ENCODE results near the gene C1QL4. TPM values are rescaled to one million over a fixed set of nuclear protein-coding genes. Genes with fewer than 3 reads are reported as not detected.

Gene C1QL4
- total and polyA plus RNA-seq, 2 of the 8 experiments (the other 6 are each of a cell fraction or from before 2014, with no cell fraction given): 0.28 to 0.63 TPM

GRCh38 chr12:49327887-49328286 is 9.1 kb downstream of the C1QL4 start:
- H3K4me3 ChIP-seq (ENCODE audit: extremely low read depth in 1 of 4, insufficient read depth in 2 of 4, low read depth in 3 of 4, low read length in 4 of 4): no peak overlapping the region
- H2BK12ac ChIP-seq (ENCODE audit: low read depth, low read length): no peak overlapping the region
- no peak for FAIRE-seq
- H3K9ac ChIP-seq (replicated peaks in 1 of 4; ENCODE audit: extremely low read depth in 1 of 4, low read depth in 3 of 4, low read length in 3 of 4): no peak overlapping the region
- H3K18ac ChIP-seq (ENCODE audit: extremely low read depth, low read length): no peak overlapping the region
- no peak overlapping the region for H3K23ac ChIP-seq (ENCODE audit: insufficient read length)
- ChIA-PET CTCF (ENCODE audit: partially characterized antibody) (interaction anchor here (12.7 kb wide), 1 partner anchor 34 kb away, joined by 276 read pairs; the partner anchor contains the start of gene PRPH), POLR2A (ENCODE audit: partially characterized antibody) (no interaction called here)
- H3K4ac ChIP-seq (replicated peaks; ENCODE audit: insufficient read length, low read depth, low read length): no peak overlapping the region
- H2BK5ac ChIP-seq (ENCODE audit: low read depth, low read length): no peak overlapping the region
- H4K20me1 ChIP-seq (replicated peaks in 1 of 2; ENCODE audit: control insufficient read depth in 1 of 2, insufficient read depth in 2 of 2, low read length in 2 of 2): peaks cover 6% of the 10 kb centered on the region in 2 experiments
- 97% methylated on average over 2 of the region's 2 CpGs; no CpG with 5 or more reads in 1 of the 2 experiments for WGBS, 2 experiments (ENCODE audit: extremely low coverage in 1 of 2, insufficient coverage in 1 of 2, insufficient read length in 1 of 2, insufficient replicate concordance in 2 of 2, low coverage in 1 of 2, low lambda C conversion rate in 2 of 2, missing lambda C conversion rate in 1 of 2)
- peaks cover 2 to 12% (median 10%) of the 10 kb centered on the region in 4 experiments; a peak in 6 of 7 replicates for H3K27me3 ChIP-seq (replicated peaks in 1 of 4; ENCODE audit: control insufficient read depth in 3 of 4, extremely low read depth in 1 of 4, insufficient read depth in 3 of 4, low read length in 3 of 4)
- H2BK120ac ChIP-seq (replicated peaks; ENCODE audit: low read depth, low read length): no peak overlapping the region
- H3K36me3 ChIP-seq (ENCODE audit: control insufficient read depth in 2 of 4, insufficient read depth in 4 of 4, low read length in 3 of 4): peaks cover 5 to 37% (median 23%) of the 10 kb centered on the region in 4 experiments; a peak in 7 of 8 replicates
- H3K79me2 ChIP-seq (ENCODE audit: control insufficient read depth in 1 of 2, insufficient read depth in 2 of 2, low read length in 2 of 2): peaks cover 0 to 6% of the 10 kb centered on the region in 2 experiments; a peak in 1 of 4 replicates
- H2AFZ ChIP-seq (ENCODE audit: low read length): no peak overlapping the region
- no peak overlapping the region for H3K4me2 ChIP-seq (ENCODE audit: insufficient read depth in 1 of 2, low read depth in 2 of 2, low read length in 2 of 2)
- H3K79me1 ChIP-seq (ENCODE audit: low read depth, low read length): no peaks in the 10 kb centered on the region; the same call in 1 of the 2 replicates
- no peak for DNase-seq (ENCODE audit: low read depth in 1 of 2, low spot score in 2 of 2)
- no peak overlapping the region for H2BK20ac ChIP-seq (ENCODE audit: low read length)
- no peak overlapping the region for H3K27ac ChIP-seq (ENCODE audit: low read depth, low read length)
- no peak overlapping the region for H2BK15ac ChIP-seq (ENCODE audit: low read length)
- no peak overlapping the region for H2AK5ac ChIP-seq (ENCODE audit: low read depth, low read length)
- no peak overlapping the region for H3K56ac ChIP-seq (replicated peaks; ENCODE audit: insufficient read length, low read depth, low read length)
- H4K91ac ChIP-seq (replicated peaks; ENCODE audit: insufficient read length, low read length): no peak overlapping the region
- H3K9me3 ChIP-seq (ENCODE audit: insufficient read depth in 2 of 2, low read depth in 1 of 2, low read length in 1 of 2): no peaks in the 10 kb centered on the region
- no peak overlapping the region for H4K5ac ChIP-seq (ENCODE audit: insufficient read length, low read depth, low read length)
- H3K14ac ChIP-seq (ENCODE audit: insufficient read length): no peak overlapping the region
- H4K8ac ChIP-seq (ENCODE audit: extremely low read depth, insufficient read depth, low read length): no peak overlapping the region
- TF ChIP-seq ATF3 (IDR thresholded peaks at IDR 0.05; ENCODE audit: insufficient read depth, low read depth, low read length): no peak
- H3K4me1 ChIP-seq (replicated peaks in 1 of 4; ENCODE audit: control insufficient read depth in 3 of 4, insufficient read depth in 4 of 4, low read length in 3 of 4): peaks cover 0 to 7% (median 4%) of the 10 kb centered on the region in 4 experiments; a peak in 4 of 7 replicates
- peaks cover 5% of the 10 kb centered on the region; the same call in 1 of the 2 replicates for H3K23me2 ChIP-seq (ENCODE audit: low read depth, low read length)

All from H1 (cell line).